Gastroesophageal sphincter (tissue), 4 donors: ENCODE data around the gene CDR2. TPM values are rescaled to one million over a fixed set of nuclear protein-coding genes. Genes with fewer than 3 reads are reported as not detected.

Experiments
- ATAC-seq: fragments of 150-250 bp; one replicate; pipeline ENCODE4 v1.9.1; 2016; ENCODE audit warnings: mild to moderate bottlenecking, moderate library complexity
- H3K27ac ChIP-seq, 4 donors: fragments of 200-600 bp; sonication (generic) in 3 of 4; 1 replicate in 3 of 4; 2 replicates in 1 of 4; pipeline ENCODE4 v1.5.1; 2016 to 2019
- H3K27me3 ChIP-seq: fragments of 200-600 bp; sonication (generic); one replicate; pipeline ENCODE4 v1.5.1; 2019
- H3K36me3 ChIP-seq, 2 donors: fragments of 200-600 bp; sonication (generic); one replicate each; pipeline ENCODE4 v1.5.1; 2019; ENCODE audit warnings: control low read depth in 1 of 2
- H3K4me1 ChIP-seq, 3 donors: fragments of 200-600 bp; sonication (generic); 1 replicate in 2 of 3; 2 replicates in 1 of 3; pipeline ENCODE4 v1.5.1; 2016 to 2019; ENCODE audit warnings: control low read depth in 2 of 3
- H3K4me3 ChIP-seq, 2 donors: fragments of 200-600 bp; sonication (generic); one replicate each; pipeline ENCODE4 v1.5.1; 2019; ENCODE audit warnings: mild to moderate bottlenecking in 1 of 2, moderate library complexity in 1 of 2
- H3K9me3 ChIP-seq, 3 donors: fragments of 200-600 bp; sonication (generic); one replicate each; pipeline ENCODE4 v1.5.1; 2017 to 2019; ENCODE audit warnings: control low read depth in 2 of 3
- EP300 ChIP-seq: sonication (generic); formaldehyde crosslinking; IDR thresholded peaks from one replicate; pipeline ENCODE4 v1.6.1; 2017; ENCODE audit warnings: antibody characterized with exemption, mild to moderate bottlenecking
- POLR2A ChIP-seq, 2 donors: fragments of 450-650 bp; IDR thresholded peaks; one replicate each; pipeline ENCODE4 v1.6.1; 2017; ENCODE audit warnings: antibody characterized with exemption in 2 of 2, mild to moderate bottlenecking in 2 of 2, moderate library complexity in 1 of 2
- POLR2AphosphoS5 ChIP-seq: sonication (generic); formaldehyde crosslinking; IDR thresholded peaks from one replicate; pipeline ENCODE4 v1.6.1; 2017; ENCODE audit warnings: antibody characterized with exemption
- WGBS, 2 donors: methylation state at CpG; one replicate each; pipeline ENCODE4 v1.1.5; 2018; ENCODE audit warnings: low coverage in 1 of 2; 5-methylcytosine and 5-hydroxymethylcytosine counted together
- total RNA-seq, 4 donors: library from RNA; depleted of rRNA; stranded (reverse); fragments of >200 nt; gene quantifications; one replicate each; pipeline ENCODE4 v1.1.0, GENCODE V29; 2016
- TF ChIP-seq, protein P1 (sequence below), 4 experiments: fragments of 200-600 bp in 2 of 4; fragments of 450-650 bp in 2 of 4; sonication (generic) in 1 of 4; IDR thresholded peaks; one replicate each; pipeline ENCODE4 v1.5.1; 2017 to 2019; ENCODE audit warnings: antibody characterized with exemption in 4 of 4, mild to moderate bottlenecking in 2 of 4, moderate library complexity in 2 of 4

The CDR2 gene
- total RNA-seq, 4 donors from 2014 or later = 36.1 to 48.3 (median 41.7) TPM

DNA sequence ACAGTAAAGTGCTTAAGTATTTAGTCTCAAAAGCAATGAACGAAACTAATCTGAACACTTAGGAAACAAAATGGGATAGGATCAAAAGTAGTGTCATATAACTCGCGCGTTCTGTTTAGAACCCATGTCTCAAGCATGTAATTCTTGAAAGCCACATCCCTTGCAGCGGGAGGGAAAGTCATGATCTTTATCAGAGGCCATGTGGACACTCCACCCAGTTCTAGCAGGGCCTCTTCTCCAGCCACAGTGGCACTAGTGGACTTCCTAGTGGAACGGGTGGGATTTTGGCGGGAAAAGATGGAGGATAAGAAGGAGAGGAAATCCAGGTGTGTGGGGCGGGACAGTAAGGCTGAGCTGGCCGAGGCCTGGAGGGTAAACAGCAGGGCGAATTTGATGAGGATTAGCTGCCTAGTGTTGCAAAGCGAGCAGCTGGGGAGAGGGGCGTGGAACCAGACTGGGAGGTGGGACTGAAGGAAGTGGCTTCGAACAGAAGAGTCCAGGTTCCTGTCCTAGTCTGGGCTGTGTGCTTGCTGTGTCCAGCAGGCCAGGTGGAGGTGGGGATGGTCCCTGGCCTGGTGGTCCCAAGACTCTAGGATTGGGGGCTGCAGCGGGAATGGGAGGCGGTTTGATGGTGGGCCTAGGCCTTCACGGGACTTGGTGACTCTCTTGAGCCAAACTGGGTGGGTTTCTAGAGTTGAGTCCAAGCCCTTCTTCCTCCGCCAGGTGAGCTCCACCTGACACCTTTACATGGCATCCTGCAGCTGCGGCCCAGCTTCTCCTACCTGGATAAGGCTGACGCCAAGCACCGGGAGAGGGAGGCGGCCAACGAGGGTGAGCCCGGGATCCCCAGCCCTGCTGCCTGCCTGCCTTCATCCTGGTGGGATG is 61.3 kb downstream of the CDR2 start:
- TF ChIP-seq POLR2A (IDR thresholded peaks at IDR 0.05) = no peak
- 80 to 89% methylated on average over 11 of the region's 23 CpGs for WGBS, 2 donors
- Histone ChIP-seq H3K4me3 (no peak overlapping the region), H3K36me3 (peaks cover 0 to 100% of the 10 kb centered on the region in 2 donors), H3K4me1 (no peaks in the 10 kb centered on the region), H3K9me3 (no peaks in the 10 kb centered on the region), H3K27me3 (no peaks in the 10 kb centered on the region), H3K27ac (no peak overlapping the region)
- no peak for ATAC-seq

DNA sequence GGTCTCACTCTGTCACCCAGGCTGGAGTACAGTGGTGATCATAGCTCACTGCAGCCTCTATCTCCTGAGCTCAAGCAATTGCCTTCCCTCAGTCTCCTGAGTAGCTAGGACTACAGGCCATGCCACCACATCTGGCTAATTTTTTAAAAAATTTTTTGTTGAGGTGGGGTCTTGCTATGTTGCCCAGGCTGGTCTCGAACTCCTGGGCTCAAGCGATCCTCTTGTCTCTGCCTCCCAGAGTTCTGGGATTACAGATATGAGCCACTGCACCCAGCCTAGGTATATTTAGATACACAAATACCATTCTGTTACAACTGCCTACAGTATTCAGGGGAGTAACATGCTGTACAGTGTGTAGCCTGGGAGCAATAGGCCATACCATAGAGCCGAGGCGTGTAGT is 62.9 kb downstream of the CDR2 start:
- WGBS, 2 donors = 90% methylated on average over 2 of the region's 4 CpGs; no CpG with 5 or more reads in 1 of the 2 donors

DNA sequence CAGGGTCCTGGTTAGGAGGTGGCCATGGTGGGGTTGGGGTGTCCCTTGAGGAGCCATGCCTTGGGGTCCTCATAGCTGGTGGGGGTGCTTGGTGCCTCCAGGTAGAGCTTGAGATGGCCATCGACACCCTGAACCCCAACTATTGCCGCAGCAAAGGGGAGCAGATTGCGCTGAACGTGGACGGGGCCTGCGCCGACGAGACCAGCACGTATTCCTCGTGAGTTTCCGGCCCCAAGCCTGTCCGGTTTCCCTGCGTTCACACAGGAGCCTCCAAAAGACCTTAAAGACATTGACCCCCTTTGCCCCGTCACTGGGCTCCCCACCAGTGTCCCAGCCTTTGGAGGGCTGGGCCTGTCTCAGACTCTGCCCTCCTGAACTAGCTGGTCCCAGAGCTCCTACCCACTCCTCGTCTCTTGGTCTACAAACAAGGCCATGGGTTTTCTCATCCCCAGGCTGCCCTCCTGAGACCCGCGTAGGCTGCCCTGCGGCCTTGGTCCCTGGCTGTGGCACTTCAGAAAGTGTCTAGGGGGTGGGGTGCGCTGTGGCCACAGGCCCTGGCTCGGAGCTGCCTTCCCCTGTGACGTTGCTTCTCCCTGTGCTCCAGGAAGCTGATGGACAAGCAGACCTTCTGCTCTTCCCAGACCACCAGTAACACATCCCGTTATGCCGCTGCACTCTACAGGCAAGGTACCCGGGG is 65.4 kb downstream of the CDR2 start:
- Histone ChIP-seq H3K4me3 (no peak overlapping the region), H3K9me3 (no peaks in the 10 kb centered on the region), H3K27me3 (no peaks in the 10 kb centered on the region), H3K4me1 (no peaks in the 10 kb centered on the region), H3K27ac (no peak overlapping the region), H3K36me3 (peaks cover 0 to 100% of the 10 kb centered on the region in 2 donors)
- 81% methylated on average over 6 of the region's 24 CpGs; no CpG with 5 or more reads in 1 of the 2 donors for WGBS, 2 donors
- no peak for ATAC-seq
- no peak for TF ChIP-seq POLR2A (IDR thresholded peaks at IDR 0.05)
- no peak for TF ChIP-seq EP300
- TF ChIP-seq, protein P1, sequence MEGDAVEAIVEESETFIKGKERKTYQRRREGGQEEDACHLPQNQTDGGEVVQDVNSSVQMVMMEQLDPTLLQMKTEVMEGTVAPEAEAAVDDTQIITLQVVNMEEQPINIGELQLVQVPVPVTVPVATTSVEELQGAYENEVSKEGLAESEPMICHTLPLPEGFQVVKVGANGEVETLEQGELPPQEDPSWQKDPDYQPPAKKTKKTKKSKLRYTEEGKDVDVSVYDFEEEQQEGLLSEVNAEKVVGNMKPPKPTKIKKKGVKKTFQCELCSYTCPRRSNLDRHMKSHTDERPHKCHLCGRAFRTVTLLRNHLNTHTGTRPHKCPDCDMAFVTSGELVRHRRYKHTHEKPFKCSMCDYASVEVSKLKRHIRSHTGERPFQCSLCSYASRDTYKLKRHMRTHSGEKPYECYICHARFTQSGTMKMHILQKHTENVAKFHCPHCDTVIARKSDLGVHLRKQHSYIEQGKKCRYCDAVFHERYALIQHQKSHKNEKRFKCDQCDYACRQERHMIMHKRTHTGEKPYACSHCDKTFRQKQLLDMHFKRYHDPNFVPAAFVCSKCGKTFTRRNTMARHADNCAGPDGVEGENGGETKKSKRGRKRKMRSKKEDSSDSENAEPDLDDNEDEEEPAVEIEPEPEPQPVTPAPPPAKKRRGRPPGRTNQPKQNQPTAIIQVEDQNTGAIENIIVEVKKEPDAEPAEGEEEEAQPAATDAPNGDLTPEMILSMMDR (IDR thresholded peaks at IDR 0.05) = no peak
- no peak for TF ChIP-seq POLR2AphosphoS5

More for the DNA sequence above, 62.9 kb downstream of the CDR2 start:
- no peak for ATAC-seq
- Histone ChIP-seq H3K27me3 (no peaks in the 10 kb centered on the region), H3K9me3 (no peaks in the 10 kb centered on the region), H3K36me3 (peaks cover 0 to 100% of the 10 kb centered on the region in 2 donors), H3K4me3 (no peak overlapping the region), H3K4me1 (no peaks in the 10 kb centered on the region), H3K27ac (no peak overlapping the region)
- TF ChIP-seq, protein P1 (IDR thresholded peaks at IDR 0.05) = no peak
- TF ChIP-seq POLR2A (IDR thresholded peaks at IDR 0.05) = no peak
- TF ChIP-seq EP300 = no peak
- no peak for TF ChIP-seq POLR2AphosphoS5

DNA sequence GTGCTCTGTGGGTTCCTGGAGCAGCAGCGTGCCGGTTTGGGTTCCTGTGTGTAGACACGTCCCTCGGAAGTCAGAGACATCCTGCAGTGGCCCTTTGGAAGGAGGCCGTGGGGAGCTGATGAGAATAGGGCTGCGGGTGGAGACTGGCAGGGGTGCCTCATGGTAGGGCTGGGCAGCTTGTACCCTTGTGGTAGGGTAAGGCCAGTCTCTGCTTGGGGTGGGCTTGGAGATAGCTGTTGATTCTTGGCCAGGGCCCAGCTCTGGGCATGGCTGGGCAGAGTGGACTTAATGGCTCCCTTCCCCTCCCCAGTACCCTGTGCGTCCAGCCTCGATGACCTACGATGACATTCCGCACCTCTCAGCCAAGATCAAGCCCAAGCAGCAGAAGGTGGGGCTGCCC is 66.6 kb downstream of the CDR2 start:
- peaks cover 0 to 98% of the 10 kb centered on the region in 2 donors for H3K36me3 ChIP-seq
- TF ChIP-seq POLR2AphosphoS5 = no peak
- TF ChIP-seq, protein P1 (IDR thresholded peaks at IDR 0.05) = no peak
- no peak for TF ChIP-seq EP300
- no peak for TF ChIP-seq POLR2A (IDR thresholded peaks at IDR 0.05)
- ATAC-seq = no peak

DNA sequence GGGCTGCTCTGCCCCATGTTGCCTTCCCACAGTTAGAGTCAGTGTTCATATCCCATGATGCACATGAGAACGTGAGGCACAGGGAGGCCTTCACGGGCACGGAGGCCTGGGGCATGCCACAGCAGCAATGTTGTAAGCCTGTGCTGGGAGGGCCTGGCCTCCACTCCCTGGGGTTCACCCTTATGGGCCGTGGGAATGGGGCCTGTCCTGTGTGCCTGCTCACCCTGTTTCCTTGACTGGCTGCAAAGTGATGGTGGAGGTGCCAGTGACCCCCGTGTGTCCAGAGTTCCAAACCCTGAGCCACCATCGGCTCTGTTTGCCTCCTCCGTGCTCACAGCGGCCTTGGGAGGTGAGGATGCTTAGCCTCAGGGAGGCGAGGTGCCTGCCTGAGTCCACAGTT is 67.6 kb downstream of the CDR2 start:
- Histone ChIP-seq H3K27me3 (no peaks in the 10 kb centered on the region), H3K36me3 (peaks cover 0 to 98% of the 10 kb centered on the region in 2 donors), H3K9me3 (no peaks in the 10 kb centered on the region), H3K4me3 (no peak overlapping the region), H3K4me1 (no peaks in the 10 kb centered on the region), H3K27ac (no peak overlapping the region)
- TF ChIP-seq POLR2AphosphoS5 (no peak), EP300 (no peak), POLR2A (IDR thresholded peaks at IDR 0.05) (no peak)
- TF ChIP-seq, protein P1 (IDR thresholded peaks at IDR 0.05) = no peak
- 100% methylated on average over 2 of the region's 9 CpGs; no CpG with 5 or more reads in 1 of the 2 donors for WGBS, 2 donors
- no peak for ATAC-seq

More for the DNA sequence above, 66.6 kb downstream of the CDR2 start:
- Histone ChIP-seq H3K4me3 (no peak overlapping the region), H3K27me3 (no peaks in the 10 kb centered on the region), H3K4me1 (no peaks in the 10 kb centered on the region), H3K9me3 (no peaks in the 10 kb centered on the region), H3K27ac (no peak overlapping the region)
- WGBS, 2 donors = no CpG with 5 or more reads among the region's 10 CpGs
